Measurements from ENCODE around the gene PTBP1. TPM values are rescaled to one million over a fixed set of nuclear protein-coding genes. Genes with fewer than 3 reads are reported as not detected.
A peak's percentile ranks its signal among the peaks of the same experiment; 100 is the strongest.
"Not testable (repeated sequence)": the region's sequence is repeated elsewhere in the genome, so short reads cannot be mapped to it uniquely, and the experiment has no call there.

The PTBP1 gene
- total and polyA plus RNA-seq, 7 experiments from 2014 or later: 113 to 524 (median 322) TPM

DNA sequence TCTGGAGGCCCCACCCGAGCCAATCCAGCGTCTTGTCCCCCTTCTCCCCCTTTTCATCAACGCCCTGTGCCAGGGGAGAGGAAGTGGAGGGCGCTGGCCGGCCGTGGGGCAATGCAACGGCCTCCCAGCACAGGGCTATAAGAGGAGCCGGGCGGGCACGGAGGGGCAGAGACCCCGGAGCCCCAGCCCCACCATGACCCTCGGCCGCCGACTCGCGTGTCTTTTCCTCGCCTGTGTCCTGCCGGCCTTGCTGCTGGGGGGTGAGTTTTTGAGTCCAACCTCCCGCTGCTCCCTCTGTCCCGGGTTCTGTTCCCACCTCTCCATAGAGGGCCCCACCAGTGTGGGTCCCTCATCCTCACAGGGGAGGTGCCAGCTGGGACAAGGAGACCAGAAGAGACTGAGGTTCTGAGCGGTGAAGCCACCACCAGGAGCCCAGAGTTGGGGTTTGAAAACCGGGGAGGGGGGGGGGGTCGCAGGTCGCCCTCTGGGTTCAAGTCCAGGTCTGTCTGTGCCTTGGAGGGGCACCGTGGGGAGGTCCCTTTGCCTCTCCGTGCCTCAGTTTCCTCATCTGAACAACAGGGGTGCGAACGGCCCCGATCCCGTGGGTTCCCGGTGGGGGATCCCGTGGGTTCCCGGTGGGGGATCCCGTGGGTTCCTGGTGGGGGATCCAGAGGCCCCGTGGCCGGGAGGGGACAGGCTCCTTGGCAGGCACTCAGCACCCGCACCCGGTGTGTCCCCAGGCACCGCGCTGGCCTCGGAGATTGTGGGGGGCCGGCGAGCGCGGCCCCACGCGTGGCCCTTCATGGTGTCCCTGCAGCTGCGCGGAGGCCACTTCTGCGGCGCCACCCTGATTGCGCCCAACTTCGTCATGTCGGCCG is 55.1 kb downstream of the PTBP1 start, which contains the start of gene ELANE:
Gene ELANE (plus strand): TSS at position 168 of the 878 bp plus-strand sequence. CDS start 26 bp downstream, at position 194.
- no peaks in the 10 kb centered on the region for H3K9me3 Mint-ChIP-seq
- no peak for DNase-seq
- H3K4me3 ChIP-seq (ENCODE audit: low read length): no peak within 1 kb of the TSS
- no peak within 1 kb of the TSS for H3K27ac ChIP-seq (ENCODE audit: low read depth, low read length)
- H3K4me1 Mint-ChIP-seq: peaks cover 0 to 4% (median 0%) of the 10 kb centered on the region in 7 donors
- no peak within 1 kb of the TSS for H3K4me3 Mint-ChIP-seq
- no peaks in the 10 kb centered on the region for H3K4me1 ChIP-seq (ENCODE audit: control insufficient read depth in 2 of 2, insufficient read depth in 2 of 2, low read length in 2 of 2)
- ChIA-PET POLR2A (no interaction called here), CTCF (no interaction called here)
- H3K27ac Mint-ChIP-seq: no peak within 1 kb of the TSS
- intact Hi-C loops (cut with micrococcal nuclease): no loop called here
- H3K36me3 ChIP-seq (ENCODE audit: control insufficient read depth in 2 of 3, insufficient read depth in 3 of 3, low read length in 3 of 3): no peaks in the 10 kb centered on the region
- ATAC-seq: no peak
- peaks cover 6 to 21% (median 9%) of the 10 kb centered on the region in 5 donors for H3K27me3 Mint-ChIP-seq
- H3K36me3 Mint-ChIP-seq: no peaks in the 10 kb centered on the region
- H3K27me3 ChIP-seq (ENCODE audit: control insufficient read depth in 2 of 2, insufficient read depth in 2 of 2, low read length in 2 of 2): peaks cover 0 to 10% of the 10 kb centered on the region in 2 donors
- no peaks in the 10 kb centered on the region for H3K9me3 ChIP-seq (ENCODE audit: control insufficient read depth in 2 of 3, low read length in 3 of 3)

- peak in 1 of 9 donors; percentile 6 for DNase-seq
- ChIA-PET CTCF (no interaction called here), POLR2A (no interaction called here)
- H3K27me3 ChIP-seq (ENCODE audit: control insufficient read depth in 2 of 2, insufficient read depth in 2 of 2, low read length in 2 of 2): peaks cover 0 to 8% of the 10 kb centered on the region in 2 donors
- intact Hi-C loops (cut with micrococcal nuclease): no loop called here
- H3K4me3 Mint-ChIP-seq: no peak overlapping the region
- H3K4me3 ChIP-seq (ENCODE audit: low read length): no peak overlapping the region
- H3K36me3 Mint-ChIP-seq: no peaks in the 10 kb centered on the region
- no peaks in the 10 kb centered on the region for H3K9me3 ChIP-seq (ENCODE audit: control insufficient read depth in 2 of 3, low read length in 3 of 3)
- no peak for ATAC-seq
- no peak overlapping the region for H3K27ac Mint-ChIP-seq
- H3K36me3 ChIP-seq (ENCODE audit: control insufficient read depth in 2 of 3, insufficient read depth in 3 of 3, low read length in 3 of 3): no peaks in the 10 kb centered on the region
- H3K27me3 Mint-ChIP-seq: peaks cover 0 to 18% (median 8%) of the 10 kb centered on the region in 5 donors
- peaks cover 0 to 2% (median 0%) of the 10 kb centered on the region in 11 donors for H3K9me3 Mint-ChIP-seq
- peaks cover 0 to 8% (median 0%) of the 10 kb centered on the region in 7 donors for H3K4me1 Mint-ChIP-seq
- H3K27ac ChIP-seq (ENCODE audit: low read depth, low read length): no peak overlapping the region
- no peaks in the 10 kb centered on the region for H3K4me1 ChIP-seq (ENCODE audit: control insufficient read depth in 2 of 2, insufficient read depth in 2 of 2, low read length in 2 of 2)
Measured at GRCh38 chr19:853014-853585, 55.8 kb downstream of the PTBP1 start.

DNA sequence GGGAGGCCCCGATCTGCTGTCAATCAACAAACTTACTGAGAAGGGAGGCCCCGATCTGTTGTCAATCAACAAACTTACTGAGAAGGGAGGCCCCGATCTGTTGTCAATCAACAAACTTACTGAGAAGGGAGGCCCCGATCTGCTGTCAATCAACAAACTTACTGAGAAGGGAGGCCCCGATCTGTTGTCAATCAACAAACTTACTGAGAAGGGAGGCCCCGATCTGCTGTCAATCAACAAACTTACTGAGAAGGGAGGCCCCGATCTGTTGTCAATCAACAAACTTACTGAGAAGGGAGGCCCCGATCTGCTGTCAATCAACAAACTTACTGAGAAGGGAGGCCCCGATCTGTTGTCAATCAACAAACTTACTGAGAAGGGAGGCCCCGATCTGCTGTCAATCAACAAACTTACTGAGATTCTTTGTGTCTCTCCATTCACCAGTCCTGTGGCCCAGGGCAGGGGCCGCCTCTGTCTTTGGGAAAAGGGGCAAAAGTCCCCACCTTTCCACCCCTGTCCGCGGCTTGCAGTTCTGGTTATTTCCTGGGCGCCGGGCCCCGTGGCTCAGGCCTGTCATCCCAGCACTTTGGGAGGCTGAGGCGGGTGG is 56.5 kb downstream of the PTBP1 start:
- H3K4me3 ChIP-seq (ENCODE audit: low read length); POLR2A ChIA-PET; DNase-seq; H3K27me3 ChIP-seq (ENCODE audit: control insufficient read depth in 2 of 2, insufficient read depth in 2 of 2, low read length in 2 of 2); H3K4me1 ChIP-seq (ENCODE audit: control insufficient read depth in 2 of 2, insufficient read depth in 2 of 2, low read length in 2 of 2); intact Hi-C loops (cut with micrococcal nuclease); H3K9me3 ChIP-seq (ENCODE audit: control insufficient read depth in 2 of 3, low read length in 3 of 3); H3K9me3 Mint-ChIP-seq; H3K4me1 Mint-ChIP-seq; ATAC-seq; H3K36me3 Mint-ChIP-seq; H3K27ac Mint-ChIP-seq; CTCF ChIA-PET; H3K4me3 Mint-ChIP-seq; H3K27ac ChIP-seq (ENCODE audit: low read depth, low read length); H3K36me3 ChIP-seq (ENCODE audit: control insufficient read depth in 2 of 3, insufficient read depth in 3 of 3, low read length in 3 of 3): not testable (repeated sequence)
- H3K27me3 Mint-ChIP-seq: peaks cover 0 to 20% (median 8%) of the 10 kb centered on the region in 5 donors

GRCh38 chr19:854549-854948 is 57.3 kb downstream of the PTBP1 start:
- intact Hi-C loops (cut with micrococcal nuclease): no loop called here
- H3K9me3 Mint-ChIP-seq: peaks cover 0 to 2% (median 0%) of the 10 kb centered on the region in 11 donors
- H3K36me3 ChIP-seq (ENCODE audit: control insufficient read depth in 2 of 3, insufficient read depth in 3 of 3, low read length in 3 of 3): no peaks in the 10 kb centered on the region
- H3K9me3 ChIP-seq (ENCODE audit: control insufficient read depth in 2 of 3, low read length in 3 of 3): no peaks in the 10 kb centered on the region
- peaks cover 0 to 18% (median 5%) of the 10 kb centered on the region in 5 donors for H3K27me3 Mint-ChIP-seq
- H3K36me3 Mint-ChIP-seq: no peaks in the 10 kb centered on the region
- H3K27ac ChIP-seq (ENCODE audit: low read depth, low read length): no peak overlapping the region
- H3K4me1 ChIP-seq (ENCODE audit: control insufficient read depth in 2 of 2, insufficient read depth in 2 of 2, low read length in 2 of 2): no peaks in the 10 kb centered on the region
- CTCF ChIA-PET: interaction anchor here (0.6 to 1.1 kb wide), 2 partner anchors 324 to 566 kb away, joined by 3 to 4 read pairs; no protein-coding TSS in a partner anchor
- DNase-seq (no peak), ATAC-seq (no peak)
- H3K4me3 ChIP-seq (ENCODE audit: low read length): no peak overlapping the region
- no peak overlapping the region for H3K27ac Mint-ChIP-seq
- H3K4me3 Mint-ChIP-seq: no peak overlapping the region
- POLR2A ChIA-PET: interaction anchor here (0.6 kb wide), 1 partner anchor 308 kb away, joined by 4 read pairs; no protein-coding TSS in a partner anchor
- no peaks in the 10 kb centered on the region for H3K27me3 ChIP-seq (ENCODE audit: control insufficient read depth in 2 of 2, insufficient read depth in 2 of 2, low read length in 2 of 2)
- H3K4me1 Mint-ChIP-seq: peaks cover 0 to 8% (median 0%) of the 10 kb centered on the region in 7 donors

GRCh38 chr19:855142-855541 is 57.9 kb downstream of the PTBP1 start:
- peaks cover 0 to 10% (median 0%) of the 10 kb centered on the region in 7 donors for H3K4me1 Mint-ChIP-seq
- intact Hi-C loops (cut with micrococcal nuclease): no loop called here
- H3K4me3 ChIP-seq (ENCODE audit: low read length): no peak overlapping the region
- no peak overlapping the region for H3K27ac ChIP-seq (ENCODE audit: low read depth, low read length)
- H3K9me3 ChIP-seq (ENCODE audit: control insufficient read depth in 2 of 3, low read length in 3 of 3): no peaks in the 10 kb centered on the region
- ATAC-seq: no peak
- no peaks in the 10 kb centered on the region for H3K27me3 ChIP-seq (ENCODE audit: control insufficient read depth in 2 of 2, insufficient read depth in 2 of 2, low read length in 2 of 2)
- H3K36me3 ChIP-seq (ENCODE audit: control insufficient read depth in 2 of 3, insufficient read depth in 3 of 3, low read length in 3 of 3): no peaks in the 10 kb centered on the region
- ChIA-PET POLR2A (interaction anchor here (0.6 kb wide), 1 partner anchor 61 kb away, joined by 3 read pairs; no protein-coding TSS in a partner anchor), CTCF (interaction anchor here (0.7 to 2.4 kb wide), 3 partner anchors 64 to 323 kb away, joined by 3 to 8 read pairs (median 4); no protein-coding TSS in a partner anchor)
- H3K27ac Mint-ChIP-seq: no peak overlapping the region
- H3K4me1 ChIP-seq (ENCODE audit: control insufficient read depth in 2 of 2, insufficient read depth in 2 of 2, low read length in 2 of 2): no peaks in the 10 kb centered on the region
- peaks cover 0 to 22% (median 0%) of the 10 kb centered on the region in 5 donors for H3K27me3 Mint-ChIP-seq
- H3K9me3 Mint-ChIP-seq: peaks cover 0 to 2% (median 0%) of the 10 kb centered on the region in 11 donors
- H3K36me3 Mint-ChIP-seq: no peaks in the 10 kb centered on the region
- DNase-seq: no peak
- H3K4me3 Mint-ChIP-seq: no peak overlapping the region

DNA sequence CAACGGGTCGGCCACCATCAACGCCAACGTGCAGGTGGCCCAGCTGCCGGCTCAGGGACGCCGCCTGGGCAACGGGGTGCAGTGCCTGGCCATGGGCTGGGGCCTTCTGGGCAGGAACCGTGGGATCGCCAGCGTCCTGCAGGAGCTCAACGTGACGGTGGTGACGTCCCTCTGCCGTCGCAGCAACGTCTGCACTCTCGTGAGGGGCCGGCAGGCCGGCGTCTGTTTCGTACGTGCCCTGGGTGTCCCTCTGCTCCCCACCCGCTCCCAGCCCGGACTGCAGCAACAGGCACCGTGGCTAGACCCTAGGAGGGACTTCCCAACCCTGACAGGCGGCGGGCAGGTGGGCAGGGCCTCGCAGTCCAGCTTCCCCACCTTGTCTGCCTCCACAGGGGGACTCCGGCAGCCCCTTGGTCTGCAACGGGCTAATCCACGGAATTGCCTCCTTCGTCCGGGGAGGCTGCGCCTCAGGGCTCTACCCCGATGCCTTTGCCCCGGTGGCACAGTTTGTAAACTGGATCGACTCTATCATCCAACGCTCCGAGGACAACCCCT is 58.4 kb downstream of the PTBP1 start:
- Mint-ChIP-seq H3K9me3 (peaks cover 0 to 2% (median 0%) of the 10 kb centered on the region in 11 donors), H3K27ac (no peak overlapping the region), H3K4me1 (peaks cover 0 to 11% (median 0%) of the 10 kb centered on the region in 7 donors), H3K36me3 (no peaks in the 10 kb centered on the region), H3K27me3 (peaks cover 0 to 23% (median 0%) of the 10 kb centered on the region in 5 donors), H3K4me3 (no peak overlapping the region)
- Histone ChIP-seq H3K4me1 (ENCODE audit: control insufficient read depth in 2 of 2, insufficient read depth in 2 of 2, low read length in 2 of 2) (no peaks in the 10 kb centered on the region), H3K4me3 (ENCODE audit: low read length) (no peak overlapping the region), H3K27ac (ENCODE audit: low read depth, low read length) (no peak overlapping the region), H3K27me3 (ENCODE audit: control insufficient read depth in 2 of 2, insufficient read depth in 2 of 2, low read length in 2 of 2) (no peaks in the 10 kb centered on the region), H3K9me3 (ENCODE audit: control insufficient read depth in 2 of 3, low read length in 3 of 3) (no peaks in the 10 kb centered on the region), H3K36me3 (ENCODE audit: control insufficient read depth in 2 of 3, insufficient read depth in 3 of 3, low read length in 3 of 3) (no peaks in the 10 kb centered on the region)
- POLR2A ChIA-PET: interaction anchor here (0.6 kb wide), 1 partner anchor 60 kb away, joined by 3 read pairs; no protein-coding TSS in a partner anchor
- intact Hi-C loops (cut with micrococcal nuclease): no loop called here
- no peak for DNase-seq
- ATAC-seq: no peak
- CTCF ChIA-PET: interaction anchor here (0.6 to 2.4 kb wide), 6 partner anchors 10 to 323 kb away, joined by 3 to 8 read pairs (median 4); partner anchors contain the start of gene WDR18
